ENCODE data around the gene ZNF497.

The ZNF497 gene

GRCh38 chr19:58381460-58382212, 19.1 kb upstream of the ZNF497 start (continued):
- peak; percentile 75 for TF ChIP-seq ZNF398 (tag by site-specific recombination; IDR thresholded peaks at IDR 0.05)
- TF ChIP-seq ZNF292 (tag by site-specific recombination; IDR thresholded peaks at IDR 0.05; ENCODE audit: borderline replicate concordance, low read depth) = no peak
- TF ChIP-seq ZSCAN5A (tag by site-specific recombination; IDR thresholded peaks at IDR 0.05) = no peak
- peak; percentile 65 for TF ChIP-seq EGR2 (tag by site-specific recombination; IDR thresholded peaks at IDR 0.05; ENCODE audit: low read depth)
- 0 out of 2 replicates have a peak, but pooled peaks have one; percentile 35 for TF ChIP-seq ZNF423 (tag by site-specific recombination; IDR thresholded peaks at IDR 0.05)
- TF ChIP-seq IKZF3 (tag by site-specific recombination; IDR thresholded peaks at IDR 0.05) = no peak
- 0 out of 2 replicates have a peak, but pooled peaks have one; percentile 41 for TF ChIP-seq ZBTB10 (tag by site-specific recombination; IDR thresholded peaks at IDR 0.05)
- no peak for TF ChIP-seq ZNF596 (tag by site-specific recombination; IDR thresholded peaks at IDR 0.05)
- TF ChIP-seq ZNF18 (tag by site-specific recombination; IDR thresholded peaks at IDR 0.05) = no peak
- no peak for TF ChIP-seq TSHZ1 (tag by site-specific recombination; IDR thresholded peaks at IDR 0.05; ENCODE audit: borderline replicate concordance)
- no peak for TF ChIP-seq SP2 (tag by site-specific recombination; IDR thresholded peaks at IDR 0.05)
- TF ChIP-seq ZNF777 (tag by site-specific recombination; IDR thresholded peaks at IDR 0.05; ENCODE audit: borderline replicate concordance) = no peak; the same call in 1 of the 2 replicates
- no peak for TF ChIP-seq ZNF280C (tag by site-specific recombination; IDR thresholded peaks at IDR 0.05)
- 0 out of 2 replicates have a peak, but pooled peaks have one; percentile 24 for TF ChIP-seq CTCF (tag by site-specific recombination; IDR thresholded peaks at IDR 0.05)
- TF ChIP-seq YY1 (tag by site-specific recombination; IDR thresholded peaks at IDR 0.05) = no peak
- TF ChIP-seq ZSCAN30 (tag by site-specific recombination; IDR thresholded peaks at IDR 0.05) = no peak
- TF ChIP-seq KLF17 (tag by site-specific recombination; IDR thresholded peaks at IDR 0.05) = peak; percentile 66; the same call in 1 of the 2 replicates
- no peak for TF ChIP-seq HOXC10 (CRISPR knock-in tag; IDR thresholded peaks at IDR 0.05)
- TF ChIP-seq ZNF335 (tag by site-specific recombination; conservative IDR thresholded peaks at IDR 0.05) = peak; percentile 27; the same call in 1 of the 2 replicates
- TF ChIP-seq ZSCAN23 (tag by site-specific recombination; IDR thresholded peaks at IDR 0.05) = no peak
- no peak for TF ChIP-seq ZNF157 (tag by site-specific recombination; IDR thresholded peaks at IDR 0.05)
- peak; percentile 39; the same call in 1 of the 2 replicates for TF ChIP-seq ZNF785 (tag by site-specific recombination; IDR thresholded peaks at IDR 0.05)
